Measurements from ENCODE around the gene ASXL2.

Gene ASXL2

DNA sequence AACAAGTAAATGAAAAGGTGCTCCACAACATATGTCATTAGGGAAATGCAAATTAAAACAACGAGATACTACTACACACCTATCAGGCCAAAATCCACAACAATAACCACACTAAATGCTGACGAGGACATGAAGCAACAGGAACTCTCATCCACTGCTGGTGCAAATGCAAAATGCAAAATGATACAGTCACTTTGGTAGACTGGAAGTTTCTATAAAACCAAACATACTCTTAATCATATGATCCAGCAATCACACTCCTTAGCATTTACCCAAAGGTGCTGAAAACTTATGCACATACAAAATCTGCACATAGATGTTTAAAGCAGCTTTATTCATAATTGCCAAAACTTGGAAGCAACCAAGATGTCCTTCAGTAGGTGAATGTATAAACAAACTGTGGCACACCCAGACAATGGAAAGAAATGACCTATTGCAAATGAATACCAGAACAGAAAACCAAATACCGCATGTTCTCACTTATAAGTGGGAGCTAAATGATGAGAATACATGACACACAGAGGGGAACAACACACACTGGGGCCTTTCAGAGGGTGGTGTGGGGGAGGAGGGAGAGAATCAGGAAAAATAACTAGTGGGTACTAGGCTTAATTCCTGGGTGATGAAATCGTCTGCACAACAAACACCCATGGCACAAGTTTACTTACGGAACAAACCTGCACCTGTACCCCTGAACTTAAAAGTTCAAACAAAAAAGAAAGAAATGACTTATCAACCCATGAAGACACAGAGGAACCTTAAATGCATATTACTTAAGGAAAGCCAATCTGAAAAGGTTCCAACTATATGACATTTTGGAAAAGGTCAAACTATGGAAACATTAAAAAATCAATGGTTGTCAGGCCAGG lies 80.4 kb downstream of the ASXL2 start:
- no peak for DNase-seq (ENCODE audit: low read depth)

DNA sequence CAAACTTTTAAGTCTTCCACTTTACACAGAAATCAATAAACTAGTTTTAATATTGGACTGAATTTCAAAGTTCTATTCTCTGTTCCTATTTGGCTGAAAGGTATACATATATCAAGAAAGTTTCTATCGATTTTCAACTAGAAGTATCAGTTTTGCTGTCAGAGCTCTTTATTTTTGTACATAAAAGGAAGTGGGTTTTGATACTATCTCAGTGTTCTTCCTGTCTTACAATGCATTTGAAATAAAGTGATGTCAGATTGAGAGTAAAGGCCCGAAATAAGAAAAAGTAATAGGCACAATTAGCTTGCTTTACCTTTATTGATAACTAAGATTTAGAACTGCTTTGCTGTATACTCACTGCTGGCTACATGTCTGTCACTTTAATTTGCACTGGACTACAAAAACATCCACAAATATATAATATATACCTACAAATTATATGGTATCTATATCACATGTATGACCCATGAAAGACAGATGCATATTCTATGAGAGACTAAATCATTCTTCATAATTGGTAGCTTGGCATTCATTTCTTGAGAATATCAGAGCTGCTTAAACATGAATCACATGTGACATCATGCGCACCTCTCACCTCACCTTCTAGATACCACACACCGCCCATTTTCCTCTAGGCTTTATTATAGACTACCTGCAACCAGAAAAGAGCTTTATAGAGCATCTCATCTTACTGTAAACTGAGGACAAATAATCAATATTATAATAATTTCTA lies 83.6 kb downstream of the ASXL2 start:
- no peak for DNase-seq (ENCODE audit: low read depth)

DNA sequence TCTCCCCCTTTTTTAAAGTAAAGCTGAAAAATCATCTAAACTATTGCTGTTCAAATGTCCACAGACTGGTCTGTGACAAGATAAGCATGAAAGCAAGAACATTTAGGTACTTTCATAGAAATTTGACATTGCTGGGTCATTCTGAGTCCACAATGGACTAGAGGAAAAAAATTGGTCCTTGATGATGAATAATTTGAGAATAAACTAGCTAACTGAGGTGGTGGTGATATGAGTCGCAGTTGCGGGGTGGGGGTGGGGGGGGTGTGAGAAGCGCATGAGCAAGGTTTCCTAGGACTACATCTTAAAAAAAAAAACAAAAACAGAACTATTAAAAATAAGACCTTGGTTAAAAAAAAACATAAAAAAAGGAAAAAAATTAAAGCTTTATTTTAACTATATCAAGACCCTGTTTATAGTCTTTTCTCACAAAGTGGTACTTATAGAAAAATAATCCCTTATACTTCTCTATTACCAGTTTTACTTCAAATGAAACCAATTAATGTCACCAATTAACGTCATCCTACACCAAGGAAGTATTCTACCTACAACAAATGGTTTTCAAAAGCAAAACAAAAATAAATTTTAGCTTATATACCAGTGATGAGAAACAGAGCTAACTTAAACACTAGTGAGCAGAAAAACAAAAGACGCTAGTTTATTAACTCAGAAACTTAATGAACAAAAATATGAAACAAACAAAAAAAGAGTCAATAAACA lies 88.1 kb downstream of the ASXL2 start:
- no peak for DNase-seq (ENCODE audit: low read depth)

DNA sequence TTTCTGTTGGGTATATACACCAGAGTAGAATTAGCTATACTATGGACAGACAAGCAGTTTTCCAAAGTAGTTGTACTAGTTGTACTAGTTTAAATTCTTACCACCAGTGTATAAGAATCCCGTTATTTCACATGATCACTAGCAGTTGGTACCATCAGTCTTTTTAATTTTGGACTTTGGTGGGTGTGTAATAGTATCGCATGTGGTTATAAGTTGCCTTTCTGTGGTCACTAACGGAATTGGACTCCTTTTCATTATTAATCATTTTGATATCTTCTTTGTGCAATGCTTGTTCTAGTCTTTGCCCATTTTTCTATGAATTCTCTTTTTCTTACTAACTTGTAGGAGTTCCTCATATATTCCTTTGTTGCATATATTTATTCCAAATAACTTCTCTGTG lies 89.8 kb downstream of the ASXL2 start:
- DNase-seq (ENCODE audit: low read depth) = no peak

DNA sequence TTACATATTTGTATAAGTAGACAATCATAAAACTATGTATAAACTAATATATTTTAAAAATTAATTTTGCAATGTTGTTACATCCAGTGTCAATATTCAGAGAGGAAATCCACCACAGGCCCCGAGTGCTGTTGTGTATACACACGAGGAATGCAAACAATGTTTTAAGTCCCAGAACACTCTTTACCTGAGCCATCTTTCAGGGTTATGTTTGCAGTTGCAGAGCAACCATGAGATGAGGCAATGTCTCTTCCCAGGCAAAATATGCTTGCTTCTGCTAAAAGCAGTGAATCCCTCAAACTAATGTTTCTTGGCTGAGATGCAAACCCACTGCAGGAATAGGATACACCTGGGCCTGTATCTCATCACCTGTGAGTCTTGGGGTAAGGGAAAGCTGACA lies 91.3 kb downstream of the ASXL2 start:
- DNase-seq (ENCODE audit: low read depth) = no peak

DNA sequence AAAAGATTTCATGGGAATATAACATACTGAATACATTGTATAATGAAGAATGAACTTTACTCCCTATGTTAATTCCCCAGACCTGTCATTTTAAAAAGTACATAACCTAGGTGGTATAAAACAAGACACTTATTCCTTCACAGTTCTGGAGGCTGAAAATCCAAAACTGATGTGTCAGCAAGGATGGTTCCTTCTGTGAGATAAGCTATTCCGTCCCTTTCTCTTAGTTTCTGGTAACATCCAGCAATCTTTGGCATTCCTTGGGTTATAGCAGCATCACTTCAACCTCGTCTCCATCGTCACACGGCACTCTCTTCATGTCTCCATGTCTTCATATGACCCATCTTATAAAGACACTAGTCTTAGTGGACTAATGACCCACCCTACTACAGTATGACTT lies 93.9 kb downstream of the ASXL2 start:
- no peak for DNase-seq (ENCODE audit: low read depth)

DNA sequence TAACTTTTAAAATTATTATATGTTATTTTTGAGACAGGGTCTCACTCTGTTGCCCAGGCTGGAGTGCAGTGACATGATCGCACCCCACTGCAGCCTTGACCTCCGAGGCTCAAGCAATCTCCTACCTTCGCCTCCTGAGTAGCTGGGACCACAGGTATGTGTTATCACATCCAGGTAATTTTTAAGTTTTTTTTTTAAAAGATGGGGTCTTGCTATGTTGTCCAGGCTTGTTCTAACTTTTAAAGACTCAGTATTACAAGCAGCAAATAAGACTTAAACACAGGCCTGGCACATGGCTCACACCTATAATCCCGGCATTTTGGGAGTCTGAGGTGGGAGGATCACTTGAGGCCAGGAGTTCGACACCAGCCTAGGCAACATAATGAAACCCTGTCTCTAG lies 101.2 kb downstream of the ASXL2 start:
- no peak for DNase-seq (ENCODE audit: low read depth)

DNA sequence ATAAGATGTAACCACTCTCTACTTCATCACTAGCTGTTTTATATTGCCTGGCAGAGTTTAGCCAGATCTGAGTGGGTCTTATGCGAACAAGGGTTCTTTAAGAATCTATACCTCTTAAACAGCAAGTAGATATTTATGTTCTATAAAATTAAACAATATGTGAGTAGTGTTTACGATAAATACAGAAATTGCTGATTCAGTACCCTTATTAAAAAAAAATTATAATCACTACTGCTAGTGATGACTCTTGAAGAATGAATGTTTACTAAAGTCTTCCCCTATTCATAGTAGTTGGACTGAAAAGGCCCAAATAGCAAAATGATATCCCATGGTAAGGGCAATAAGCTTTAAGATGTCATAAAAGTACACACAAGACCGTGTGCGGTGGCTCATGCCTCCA lies 106.2 kb downstream of the ASXL2 start:
- DNase-seq (ENCODE audit: low read depth) = no peak

DNA sequence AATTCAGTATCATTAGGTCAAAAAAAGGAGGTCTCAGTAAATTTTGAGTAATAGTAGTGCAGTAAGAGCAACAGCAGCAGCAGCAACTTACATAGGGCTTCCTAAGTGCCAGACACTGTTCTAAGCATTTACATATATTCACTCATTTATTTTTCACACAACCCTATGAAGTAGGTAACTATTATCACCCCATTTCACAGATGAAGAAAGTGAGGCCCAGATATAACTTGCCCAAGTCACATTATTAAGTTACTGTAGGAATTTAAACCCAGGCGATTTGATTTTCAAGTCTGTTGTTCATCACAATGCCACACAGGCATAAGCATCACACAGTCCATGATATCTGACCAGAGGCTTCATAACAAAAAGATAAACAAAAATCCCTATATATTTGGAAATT lies 114.7 kb downstream of the ASXL2 start:
- no peak for DNase-seq (ENCODE audit: low read depth)

DNA sequence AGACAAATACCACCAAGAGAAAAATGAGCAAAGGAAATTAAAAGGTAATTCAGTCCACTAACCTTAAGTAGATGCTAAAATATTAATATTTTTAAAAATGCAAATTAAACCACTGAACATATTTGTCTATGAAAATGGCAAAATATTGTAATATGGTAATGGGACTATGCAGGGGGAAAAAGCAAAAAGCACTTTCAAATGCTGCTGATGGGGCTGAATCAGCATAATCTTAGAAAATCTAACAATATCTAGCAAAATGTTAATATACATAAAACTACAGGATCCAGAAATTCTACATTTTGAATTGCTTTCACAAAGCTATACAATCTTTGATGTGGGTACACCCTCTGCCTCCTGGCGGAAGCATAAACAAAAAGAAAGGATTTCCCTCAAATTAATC lies 118.0 kb downstream of the ASXL2 start:
- no peak for DNase-seq (ENCODE audit: low read depth)

DNA sequence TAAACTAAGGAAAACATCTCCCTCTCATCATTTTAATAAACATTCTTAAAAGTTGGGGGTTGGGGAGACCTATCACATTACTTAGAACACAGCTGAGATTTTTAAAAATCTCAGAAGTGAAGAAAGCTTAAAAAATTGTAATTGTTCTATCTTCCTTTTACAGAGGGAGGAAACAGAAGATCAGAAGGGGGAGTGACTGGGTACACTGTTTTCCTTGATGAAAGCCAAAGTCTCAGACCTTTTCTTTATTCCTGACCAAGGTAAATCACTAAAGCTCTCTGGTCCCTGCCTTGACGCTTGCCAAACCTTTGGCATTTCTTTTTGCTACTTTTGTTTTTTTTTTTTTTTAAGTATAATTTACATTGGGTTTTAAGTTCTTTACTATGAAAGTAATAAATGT lies 119.9 kb downstream of the ASXL2 start:
- DNase-seq (ENCODE audit: low read depth) = no peak

DNA sequence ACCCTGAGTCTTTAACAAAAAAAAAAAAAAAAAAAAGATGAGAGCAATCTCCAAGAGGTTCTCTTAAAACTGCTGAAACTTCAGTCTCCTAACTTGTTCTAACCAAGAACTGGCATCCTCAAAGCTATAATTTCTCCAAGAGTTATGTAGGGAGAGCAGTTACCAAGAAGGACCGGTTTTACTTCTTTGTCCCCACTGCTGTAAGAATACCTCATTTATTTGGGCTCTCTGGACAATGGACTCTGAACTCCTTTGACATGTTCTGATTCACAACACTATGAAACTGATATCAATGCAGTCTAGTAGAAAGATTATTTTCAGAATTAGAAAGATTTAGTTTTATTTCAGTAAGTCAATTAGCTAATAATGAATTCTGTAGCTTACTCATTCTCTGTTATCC lies 120.4 kb downstream of the ASXL2 start:
- DNase-seq (ENCODE audit: low read depth) = no peak

DNA sequence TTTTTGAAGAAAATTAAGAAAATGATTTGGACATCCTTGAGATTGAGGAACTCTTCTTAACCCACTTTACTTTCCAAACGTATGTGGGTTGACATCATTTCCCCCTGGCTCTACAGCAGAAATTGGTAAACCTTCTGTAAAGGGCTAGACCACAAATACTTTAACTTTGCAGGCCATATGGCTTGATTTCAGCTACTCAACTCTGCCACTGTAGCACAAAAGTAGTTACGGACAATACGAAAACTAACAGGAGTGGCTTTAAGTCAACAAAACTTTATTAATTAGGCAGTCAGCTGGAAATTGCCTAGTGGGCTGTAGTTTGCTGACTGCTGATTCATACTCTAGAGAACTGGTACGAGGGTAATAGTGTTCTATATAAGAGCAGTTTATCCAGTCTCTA lies 121.8 kb downstream of the ASXL2 start:
- no peak for DNase-seq (ENCODE audit: low read depth)

DNA sequence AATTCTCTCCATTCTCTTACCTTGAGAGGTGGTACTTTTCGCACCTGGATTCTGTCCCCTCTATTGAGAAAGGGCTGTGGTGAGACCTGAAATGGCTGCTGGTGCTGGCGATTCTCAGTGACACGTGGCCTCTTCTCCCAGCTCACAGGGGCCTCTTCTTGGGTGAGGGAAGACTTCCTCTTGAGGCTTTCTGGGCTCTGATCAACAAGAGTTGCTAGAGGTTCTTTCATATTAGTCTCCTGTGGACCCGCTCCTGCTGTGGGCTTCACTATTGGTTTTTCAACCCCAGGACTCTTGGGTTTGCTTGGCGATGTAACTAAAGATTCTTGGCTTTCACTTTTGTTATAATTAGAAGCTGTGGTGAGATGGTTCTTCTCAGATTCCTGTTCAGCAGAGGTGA lies 128.6 kb downstream of the ASXL2 start:
- DNase-seq (ENCODE audit: low read depth) = no peak

DNA sequence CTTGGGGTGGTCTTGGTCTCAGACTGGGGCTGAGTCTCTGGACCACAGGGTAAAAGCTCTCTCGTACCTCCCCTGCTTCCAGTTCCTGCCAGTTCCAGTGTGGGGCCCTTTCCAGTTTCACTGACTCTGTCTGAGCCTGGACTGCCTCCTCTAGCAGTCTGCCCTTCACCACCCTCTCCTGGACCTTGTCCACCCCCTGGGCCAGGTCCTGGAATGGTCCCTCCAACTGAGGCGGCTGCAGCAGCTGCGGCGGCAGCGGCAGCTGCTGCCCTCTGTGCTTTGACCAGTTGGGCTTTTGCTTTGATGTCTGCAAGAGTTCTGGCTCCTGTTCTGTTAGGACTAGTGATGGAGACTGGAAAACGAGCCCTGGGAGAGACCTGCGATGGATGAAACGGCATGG lies 134.2 kb downstream of the ASXL2 start:
- DNase-seq (ENCODE audit: low read depth) = no peak

DNA sequence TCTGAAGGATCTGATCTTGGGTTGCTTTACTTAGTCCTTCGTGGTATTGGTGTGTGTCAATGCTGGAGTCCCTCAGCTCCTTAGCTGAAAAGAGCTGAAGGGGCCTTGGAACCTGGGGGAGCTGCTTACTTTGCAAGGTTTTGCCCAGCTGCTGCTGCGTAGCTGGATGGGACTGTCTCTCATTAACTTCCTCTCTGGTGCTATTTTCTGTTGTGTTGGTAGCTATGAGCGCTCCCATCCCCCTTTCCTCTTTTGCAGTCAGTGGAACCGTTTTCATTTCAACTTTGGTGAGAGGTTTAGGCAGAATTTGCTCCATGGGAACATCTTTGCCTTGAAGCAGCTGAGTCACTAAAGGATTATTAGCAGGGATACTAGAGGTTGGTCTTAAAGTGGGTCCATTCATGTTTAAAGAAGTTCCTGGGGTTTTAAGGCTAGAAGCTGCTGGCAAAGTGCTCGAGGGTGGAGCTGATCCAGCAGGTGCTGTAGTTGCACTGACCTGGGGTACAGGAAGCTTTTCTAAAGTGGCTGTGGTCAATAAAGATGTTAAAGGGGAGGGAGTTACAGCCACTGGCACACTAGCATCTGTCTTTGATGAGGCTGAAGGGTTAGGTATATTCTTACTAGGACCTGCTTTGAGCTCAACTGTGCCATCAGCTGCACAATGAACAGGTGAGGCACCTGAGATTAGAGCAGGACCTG lies 135.0 kb downstream of the ASXL2 start:
- no peak for DNase-seq (ENCODE audit: low read depth)

DNA sequence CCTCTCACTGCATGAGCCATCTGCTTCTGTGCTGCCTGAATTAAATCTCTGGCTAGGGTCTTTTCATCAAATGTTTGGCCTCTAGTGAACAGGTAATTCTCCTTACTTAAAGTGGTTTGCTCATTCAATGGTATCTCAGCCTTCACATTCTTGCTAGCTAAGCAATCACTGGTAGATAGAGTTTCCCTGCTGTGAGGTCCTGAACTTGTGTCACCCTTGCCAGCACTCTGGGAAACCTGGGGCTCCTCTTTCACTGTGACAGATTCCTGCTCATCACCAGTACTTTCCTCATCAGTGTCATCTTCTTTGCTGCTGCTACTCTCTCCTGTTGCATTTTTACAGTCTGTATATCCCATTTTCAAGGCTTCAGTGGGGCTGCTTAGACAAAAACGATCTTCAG lies 135.8 kb downstream of the ASXL2 start:
- no peak for DNase-seq (ENCODE audit: low read depth)

DNA sequence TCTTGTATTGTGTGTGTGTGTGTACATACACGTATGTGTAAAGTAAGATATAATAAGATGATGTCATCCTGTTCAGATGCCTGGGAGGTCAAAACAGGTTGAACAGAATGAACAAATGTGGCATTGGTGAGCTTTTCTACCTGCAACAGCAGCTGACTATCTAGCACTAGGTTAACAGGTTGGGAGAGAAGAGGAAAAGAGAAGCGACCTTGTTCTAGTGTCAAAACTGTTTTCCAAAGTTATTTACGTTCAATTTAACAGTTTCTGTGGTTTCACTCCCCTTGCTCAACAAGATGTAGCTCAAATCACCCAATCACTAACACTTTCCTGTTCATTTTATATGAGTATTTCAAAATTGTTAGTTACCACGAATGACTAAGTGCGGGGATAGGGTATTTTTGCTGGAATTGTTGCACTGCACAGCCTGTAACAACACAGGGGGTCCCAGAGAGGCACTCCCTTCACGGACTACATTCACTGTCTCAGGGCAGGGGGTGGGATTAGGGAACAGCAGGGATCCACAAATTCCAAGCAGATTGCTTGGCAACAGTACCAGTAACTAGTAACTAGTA lies 137.4 kb downstream of the ASXL2 start:
- no peak for DNase-seq (ENCODE audit: low read depth)

DNA sequence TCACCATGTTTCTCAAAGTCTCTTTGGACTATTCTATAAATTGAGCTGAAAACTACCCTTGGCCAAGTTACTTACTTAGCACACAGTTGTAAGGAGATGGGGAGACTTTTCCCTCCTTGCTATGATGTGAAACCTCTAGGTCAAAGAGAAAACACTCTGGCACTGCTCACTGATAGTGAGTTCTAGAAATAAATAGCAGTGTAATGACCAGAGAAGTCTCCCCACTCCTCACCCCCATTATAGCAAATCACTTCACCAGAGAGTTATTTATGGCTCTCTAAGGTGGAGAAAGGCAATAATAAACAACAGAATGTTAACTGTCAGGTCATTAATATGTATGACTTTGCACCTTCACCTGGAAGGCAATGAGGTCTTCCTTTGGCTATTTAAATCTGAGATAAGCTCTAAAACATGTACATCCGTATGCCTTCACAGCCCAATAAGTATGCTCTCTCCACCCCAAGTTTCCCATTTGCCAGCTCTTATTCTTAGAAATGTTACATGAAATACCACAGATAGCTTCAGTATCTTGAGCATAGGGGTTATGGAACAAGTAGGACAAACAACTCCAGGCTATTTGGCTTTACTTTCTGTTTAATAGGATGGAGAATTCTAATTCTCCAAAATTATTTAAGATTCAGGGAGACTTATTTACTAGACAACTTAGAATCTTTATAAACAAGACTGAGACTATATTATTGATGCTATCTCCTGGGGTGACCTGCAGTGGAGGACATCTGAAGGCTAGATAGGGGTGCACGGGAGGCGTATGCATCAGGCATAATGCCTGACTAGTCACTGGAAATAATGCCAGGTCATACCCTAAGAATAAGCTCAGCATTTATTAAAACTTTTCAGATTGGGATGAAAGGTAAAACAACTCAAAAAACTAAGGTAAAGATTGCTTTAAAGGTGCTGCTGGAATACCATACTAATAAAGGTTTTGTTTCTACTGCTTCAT lies 139.6 kb downstream of the ASXL2 start:
- DNase-seq (ENCODE audit: low read depth) = no peak

DNA sequence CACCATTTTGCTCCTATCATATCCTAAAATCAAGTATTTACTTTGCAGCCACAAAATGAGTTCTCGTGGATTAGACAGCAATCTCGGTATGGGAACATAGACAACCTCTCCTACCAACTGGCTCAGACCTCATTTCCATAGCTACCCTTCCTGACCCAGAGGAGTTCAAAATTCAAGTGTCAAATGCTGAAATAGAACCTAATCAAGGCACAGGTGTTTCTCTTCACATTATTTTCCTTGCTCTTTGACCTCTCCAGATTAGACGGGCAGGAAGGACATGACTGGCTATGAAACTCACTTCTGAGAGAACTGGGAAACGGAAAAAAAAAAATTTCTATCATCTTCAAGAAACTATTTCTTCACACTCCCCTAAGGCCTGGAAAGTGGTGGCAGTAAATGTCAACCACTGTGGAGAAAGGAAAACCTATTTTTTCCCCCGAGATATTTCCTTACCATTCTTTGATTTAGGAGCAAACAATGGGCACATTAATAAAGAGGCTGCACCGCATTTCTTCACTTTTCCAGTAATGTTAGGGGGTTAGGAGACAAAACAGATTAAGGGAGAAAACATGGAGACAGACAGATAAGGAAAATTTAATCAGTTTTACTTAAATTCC lies 141.3 kb downstream of the ASXL2 start:
- no peak for DNase-seq (ENCODE audit: low read depth)

Measured in activated T-helper 1 cell treated with Interleukin-2 at 50 U/mL for 16 hours (primary cell).